Lower leg skin (tissue), 3 donors: ENCODE measurements around the gene CBX2.

Experiments used
- POLR2A ChIP-seq, 2 donors: fragments of 450-650 bp; IDR thresholded peaks; one replicate each; pipeline ENCODE4 v1.6.1; 2016 to 2017; ENCODE audit warnings: antibody characterized with exemption in 2 of 2, mild to moderate bottlenecking in 1 of 2, moderate library complexity in 1 of 2
- TF ChIP-seq, protein P1 (sequence below), 3 donors: fragments of 450-650 bp; IDR thresholded peaks; one replicate each; pipeline ENCODE4 v1.5.1; 2016; ENCODE audit warnings: antibody characterized with exemption in 3 of 3, mild to moderate bottlenecking in 3 of 3, moderate library complexity in 2 of 3

- TF ChIP-seq, protein P1, sequence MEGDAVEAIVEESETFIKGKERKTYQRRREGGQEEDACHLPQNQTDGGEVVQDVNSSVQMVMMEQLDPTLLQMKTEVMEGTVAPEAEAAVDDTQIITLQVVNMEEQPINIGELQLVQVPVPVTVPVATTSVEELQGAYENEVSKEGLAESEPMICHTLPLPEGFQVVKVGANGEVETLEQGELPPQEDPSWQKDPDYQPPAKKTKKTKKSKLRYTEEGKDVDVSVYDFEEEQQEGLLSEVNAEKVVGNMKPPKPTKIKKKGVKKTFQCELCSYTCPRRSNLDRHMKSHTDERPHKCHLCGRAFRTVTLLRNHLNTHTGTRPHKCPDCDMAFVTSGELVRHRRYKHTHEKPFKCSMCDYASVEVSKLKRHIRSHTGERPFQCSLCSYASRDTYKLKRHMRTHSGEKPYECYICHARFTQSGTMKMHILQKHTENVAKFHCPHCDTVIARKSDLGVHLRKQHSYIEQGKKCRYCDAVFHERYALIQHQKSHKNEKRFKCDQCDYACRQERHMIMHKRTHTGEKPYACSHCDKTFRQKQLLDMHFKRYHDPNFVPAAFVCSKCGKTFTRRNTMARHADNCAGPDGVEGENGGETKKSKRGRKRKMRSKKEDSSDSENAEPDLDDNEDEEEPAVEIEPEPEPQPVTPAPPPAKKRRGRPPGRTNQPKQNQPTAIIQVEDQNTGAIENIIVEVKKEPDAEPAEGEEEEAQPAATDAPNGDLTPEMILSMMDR (IDR thresholded peaks at IDR 0.05), result no peak
- TF ChIP-seq POLR2A (IDR thresholded peaks at IDR 0.05), result no peak
These were observed 20.7 kb upstream of the CBX2 start for GRCh38 chr17:79757140-79757745.
